HCT116 (cell line): Measurements from ENCODE around the gene CAPNS1. TPM values are rescaled to one million over a fixed set of nuclear protein-coding genes. Genes with fewer than 3 reads are reported as not detected.

Source experiments
- ATAC-seq: fragments of 200-7000 bp; cut with Tn5 transposase; 2 replicates; pipeline ENCODE4 v1.9.1; 2020; ENCODE audit warnings: mild to moderate bottlenecking, moderate library complexity
- BruUV-seq: library from RNA; stranded (reverse); fragments of 400-500 nt; replicated peaks from 2 replicates; lab custom pipeline; 2021; lab: Mats Ljungman, UMichigan
- CTCF ChIA-PET: fragments of 300-600 bp; sonication (Branson Sonifier 250); formaldehyde crosslinking; loops from one replicate; lab custom pipeline; 2021; ENCODE audit warnings: antibody characterized with exemption; lab: Charles Lee
- POLR2A ChIA-PET: fragments of 300-600, 350-600 bp; sonication (Branson Sonifier 250); formaldehyde crosslinking; loops from one replicate; lab custom pipeline; 2021; ENCODE audit warnings: antibody characterized with exemption; lab: Charles Lee
- RAD21 ChIA-PET, 2 experiments: fragments of 300-600 bp; sonication (Branson Sonifier 250); formaldehyde crosslinking; loops; one replicate each; lab custom pipeline; 2023; ENCODE audit warnings: low total read pairs in 2 of 2; ENCODE audit not compliant: uncharacterized antibody in 2 of 2, unreplicated experiment in 2 of 2, low non-redundant PET in 1 of 2; lab: Charles Lee
- DNase-seq: peaks from one replicate; pipeline ENCODE4 v3.0.0-alpha.2; 2010; ENCODE audit warnings: low read depth, low spot score
- H2AFZ ChIP-seq: fragments of 200-600 bp; shearing (Covaris generic), sonication (generic); 2 replicates; pipeline ENCODE4 v1.6.1; 2017; ENCODE audit warnings: low read depth, mixed run types, mixed read lengths, antibody characterized with exemption, low read length; ENCODE audit not compliant: poor library complexity, severe bottlenecking
- H3K27ac ChIP-seq: 2 replicates; pipeline ENCODE4 v1.5.1; 2012; ENCODE audit warnings: low read depth, low read length
- H3K27me3 ChIP-seq: fragments of 200-600 bp; sonication (generic); 2 replicates; pipeline ENCODE4 v1.6.1; 2016; ENCODE audit warnings: mixed run types, low read length, mixed read lengths; ENCODE audit not compliant: insufficient read depth
- H3K36me3 ChIP-seq, 2 experiments: fragments of 200-500 bp in 1 of 2; fragments of 200-600 bp in 1 of 2; sonication (Bioruptor generic) in 1 of 2; sonication (generic) in 1 of 2; 2 replicates each; pipeline versions ENCODE4 v1.5.1 to v1.6.1; 2014 to 2016; ENCODE audit warnings: low read length in 2 of 2, inconsistent platforms in 1 of 2, mixed read lengths in 1 of 2, mixed run types in 1 of 2; ENCODE audit not compliant: insufficient read depth in 2 of 2, control insufficient read depth in 1 of 2
- H3K4me1 ChIP-seq, 2 experiments: fragments of 200-600 bp in 1 of 2; sonication (generic) in 1 of 2; 2 replicates each; pipeline versions ENCODE4 v1.5.1 to v1.6.1; 2012 to 2017; ENCODE audit warnings: low read length in 2 of 2, inconsistent platforms in 1 of 2, mild to moderate bottlenecking in 1 of 2, mixed read lengths in 1 of 2, mixed run types in 1 of 2, moderate library complexity in 1 of 2; ENCODE audit not compliant: insufficient read depth in 2 of 2, control insufficient read depth in 1 of 2
- H3K4me2 ChIP-seq: fragments of 200-600 bp; sonication (generic); 2 replicates; pipeline ENCODE4 v1.6.1; 2017; ENCODE audit warnings: mixed run types, low read length, mixed read lengths
- H3K4me3 ChIP-seq, 2 experiments: fragments of 200-600 bp in 1 of 2; sonication (generic) in 1 of 2; replicated peaks in 1 of 2; 2 replicates each; pipeline ENCODE4 v1.5.1; 2011 to 2016; ENCODE audit warnings: low read length in 2 of 2, control low read depth in 1 of 2, low read depth in 1 of 2, mild to moderate bottlenecking in 1 of 2, mixed read lengths in 1 of 2, mixed run types in 1 of 2
- H3K79me2 ChIP-seq: fragments of 200-600 bp; sonication (generic); 2 replicates; pipeline ENCODE4 v1.6.1; 2017; ENCODE audit warnings: mild to moderate bottlenecking, mixed run types, low read length, moderate library complexity, mixed read lengths; ENCODE audit not compliant: insufficient read depth
- H3K9ac ChIP-seq: fragments of 200-600 bp; sonication (generic); 2 replicates; pipeline ENCODE4 v1.6.1; 2016; ENCODE audit warnings: low read length, mixed read lengths
- H3K9me2 ChIP-seq: fragments of 200-600 bp; sonication (generic), shearing (Covaris generic); 2 replicates; pipeline ENCODE4 v1.6.1; 2017; ENCODE audit warnings: mixed run types, mild to moderate bottlenecking, moderate library complexity; ENCODE audit not compliant: insufficient read depth
- H3K9me3 ChIP-seq, 2 experiments: fragments of 200-500 bp in 1 of 2; fragments of 200-600 bp in 1 of 2; sonication (Bioruptor generic) in 1 of 2; sonication (generic) in 1 of 2; 2 replicates each; pipeline ENCODE4 v1.6.1; 2014 to 2017; ENCODE audit warnings: low read length in 2 of 2, mixed read lengths in 2 of 2, inconsistent platforms in 1 of 2, low read depth in 1 of 2, mild to moderate bottlenecking in 1 of 2, mixed run types in 1 of 2, moderate library complexity in 1 of 2; ENCODE audit not compliant: control insufficient read depth in 1 of 2, insufficient read depth in 1 of 2
- H4K20me1 ChIP-seq: fragments of 200-600 bp; sonication (generic), shearing (Covaris generic); 2 replicates; pipeline ENCODE4 v1.6.1; 2017; ENCODE audit warnings: mixed run types, mild to moderate bottlenecking, moderate library complexity; ENCODE audit not compliant: insufficient read depth
- JUND ChIP-seq: IDR thresholded peaks from 2 replicates; pipeline ENCODE4 v1.6.1; 2012
- POLR2AphosphoS5 ChIP-seq: IDR thresholded peaks from 2 replicates; pipeline ENCODE4 v1.6.1; 2011; ENCODE audit warnings: mild to moderate bottlenecking, low read depth, low read length, moderate library complexity
- SRF ChIP-seq: IDR thresholded peaks from 2 replicates; pipeline ENCODE4 v1.6.1; 2012; ENCODE audit warnings: low read depth
- TCF7L2 ChIP-seq: IDR thresholded peaks from 2 replicates; pipeline ENCODE4 v1.7.0; 2011; ENCODE audit warnings: borderline replicate concordance, inconsistent platforms; ENCODE audit not compliant: insufficient read depth, insufficient read length; ENCODE audit errors: extremely low read depth
- ZBTB33 ChIP-seq: IDR thresholded peaks from 2 replicates; pipeline ENCODE4 v1.6.1; 2011; ENCODE audit warnings: mild to moderate bottlenecking, low read length, moderate library complexity; ENCODE audit not compliant: insufficient replicate concordance; ENCODE audit errors: extremely low read depth
- intact Hi-C: fragments of 100-400 bp; cut with micrococcal nuclease; formaldehyde crosslinking; loops from 2 replicates; pipeline ENCODE4 v1.10.0; 2022
- total RNA-seq: library from RNA; stranded (reverse); gene quantifications from one replicate; pipeline ENCODE4 v1.2.1, GENCODE V29; 2021; ENCODE audit not compliant: unreplicated experiment
- TF ChIP-seq, protein P1 (sequence below): IDR thresholded peaks from 2 replicates; pipeline ENCODE4 v1.6.1; 2012
- TF ChIP-seq, protein P2 (sequence below), 3 experiments: fragments of 200-600 bp in 1 of 3; sonication (generic) in 1 of 3; IDR thresholded peaks in 2 of 3; conservative IDR thresholded peaks in 1 of 3; 2 replicates each; pipeline ENCODE4 v1.5.1; 2012 to 2017; ENCODE audit warnings: low read depth in 2 of 3, low read length in 2 of 3, antibody characterized with exemption in 1 of 3, borderline replicate concordance in 1 of 3, control low read depth in 1 of 3, mild to moderate bottlenecking in 1 of 3, mixed read lengths in 1 of 3, mixed run types in 1 of 3, moderate library complexity in 1 of 3; ENCODE audit not compliant: insufficient read depth in 1 of 3

Gene CAPNS1
- total RNA-seq, 1 experiment from 2014 or later: 621 TPM

DNA sequence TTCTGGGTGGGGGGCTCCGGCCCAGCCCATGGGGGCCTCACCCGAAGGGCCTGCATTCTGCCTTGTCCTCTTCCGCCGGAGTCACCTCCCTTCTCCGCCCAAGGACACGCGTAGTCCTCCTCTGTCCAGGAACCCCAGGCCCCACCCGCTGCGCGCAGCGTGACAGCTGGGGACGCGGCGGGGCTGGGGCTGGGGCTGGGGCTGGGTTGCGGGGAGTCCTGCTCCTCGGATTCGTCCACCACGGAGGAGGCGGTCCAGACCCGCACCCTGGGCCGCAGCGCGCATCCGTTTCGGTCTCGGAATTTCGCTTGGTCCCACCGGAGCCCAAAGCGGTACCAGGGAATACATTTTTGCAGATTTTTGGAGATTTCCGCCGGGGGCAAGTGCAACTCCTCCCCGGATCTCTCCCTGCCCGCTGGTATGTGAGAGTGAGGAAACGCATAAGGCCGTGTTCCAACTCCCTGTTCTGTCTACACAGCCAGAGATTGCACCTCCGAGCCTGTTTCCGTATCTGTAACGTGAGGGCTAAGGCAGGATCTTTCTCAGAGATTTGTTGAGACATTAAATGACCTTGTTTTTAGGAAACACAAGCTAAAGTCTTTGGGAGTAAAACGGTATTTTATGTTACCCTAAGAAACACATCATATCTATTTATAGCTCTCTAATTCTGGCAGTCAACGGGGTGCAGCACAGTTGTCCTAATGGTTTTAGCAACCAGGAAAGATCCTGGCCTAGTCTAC, 12.7 kb downstream of the CAPNS1 start, which contains the start of gene COX7A1:
TSS of gene COX7A1 (minus strand) at position 96 of the 740 bp plus-strand sequence. CDS start at position 56, 40 bp downstream.
- Histone ChIP-seq H3K9ac (no peak within 1 kb of the TSS), H3K79me2 (peaks cover 10% of the 10 kb centered on the region; the same call in 1 of the 2 replicates), H3K9me3 (no peaks in the 10 kb centered on the region), H3K9me2 (no peaks in the 10 kb centered on the region), H3K36me3 (peaks cover 15 to 36% of the 10 kb centered on the region in 2 experiments), H3K27ac (no peak within 1 kb of the TSS), H4K20me1 (no peaks in the 10 kb centered on the region), H3K27me3 (no peaks in the 10 kb centered on the region), H3K4me1 (no peaks in the 10 kb centered on the region), H3K4me3 (no peak within 1 kb of the TSS), H3K4me2 (no peak within 1 kb of the TSS), H2AFZ (no peak within 1 kb of the TSS)
- RAD21 ChIA-PET: no interaction called here
- BruUV-seq: no TSS peak
- no peak for DNase-seq
- CTCF ChIA-PET: no interaction called here
- POLR2A ChIA-PET: interaction anchor here (1.4 kb wide), 1 partner anchor 8 kb away, joined by 3 read pairs; no protein-coding TSS in a partner anchor
- intact Hi-C loops: no loop called here
- peak; percentile 27; the same call in 1 of the 2 replicates for ATAC-seq
- TF ChIP-seq SRF: no peak
- no peak for TF ChIP-seq ZBTB33
- TF ChIP-seq, protein P1, sequence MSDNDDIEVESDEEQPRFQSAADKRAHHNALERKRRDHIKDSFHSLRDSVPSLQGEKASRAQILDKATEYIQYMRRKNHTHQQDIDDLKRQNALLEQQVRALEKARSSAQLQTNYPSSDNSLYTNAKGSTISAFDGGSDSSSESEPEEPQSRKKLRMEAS: no peak
- no peak for TF ChIP-seq TCF7L2
- TF ChIP-seq POLR2AphosphoS5: 0 out of 2 replicates have a peak, but pooled peaks have one; percentile 1
- TF ChIP-seq, protein P2, sequence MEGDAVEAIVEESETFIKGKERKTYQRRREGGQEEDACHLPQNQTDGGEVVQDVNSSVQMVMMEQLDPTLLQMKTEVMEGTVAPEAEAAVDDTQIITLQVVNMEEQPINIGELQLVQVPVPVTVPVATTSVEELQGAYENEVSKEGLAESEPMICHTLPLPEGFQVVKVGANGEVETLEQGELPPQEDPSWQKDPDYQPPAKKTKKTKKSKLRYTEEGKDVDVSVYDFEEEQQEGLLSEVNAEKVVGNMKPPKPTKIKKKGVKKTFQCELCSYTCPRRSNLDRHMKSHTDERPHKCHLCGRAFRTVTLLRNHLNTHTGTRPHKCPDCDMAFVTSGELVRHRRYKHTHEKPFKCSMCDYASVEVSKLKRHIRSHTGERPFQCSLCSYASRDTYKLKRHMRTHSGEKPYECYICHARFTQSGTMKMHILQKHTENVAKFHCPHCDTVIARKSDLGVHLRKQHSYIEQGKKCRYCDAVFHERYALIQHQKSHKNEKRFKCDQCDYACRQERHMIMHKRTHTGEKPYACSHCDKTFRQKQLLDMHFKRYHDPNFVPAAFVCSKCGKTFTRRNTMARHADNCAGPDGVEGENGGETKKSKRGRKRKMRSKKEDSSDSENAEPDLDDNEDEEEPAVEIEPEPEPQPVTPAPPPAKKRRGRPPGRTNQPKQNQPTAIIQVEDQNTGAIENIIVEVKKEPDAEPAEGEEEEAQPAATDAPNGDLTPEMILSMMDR (IDR thresholded peaks at IDR 0.05 in 2 of 3, conservative IDR thresholded peaks at IDR 0.05 in 1 of 3; ENCODE audit: borderline replicate concordance in 1 of 3, insufficient read depth in 1 of 3, low read depth in 2 of 3, low read length in 2 of 3): no peak
- TF ChIP-seq JUND: no peak
- TF ChIP-seq, all 23 proteins: peak for 1
